Sigmoid colon (tissue), 7 donors: ENCODE data around the gene IL1RAPL1. TPM values are rescaled to one million over a fixed set of nuclear protein-coding genes. Genes with fewer than 3 reads are reported as not detected.

ENCODE experiments used
- DNase-seq: peaks from one replicate; pipeline ENCODE4 v3.0.0-alpha.2; 2019
- H3K27ac ChIP-seq, 4 donors: fragments of 200-600 bp; sonication (generic); one replicate each; pipeline ENCODE4 v1.5.1; 2016 to 2019; ENCODE audit warnings: mild to moderate bottlenecking in 1 of 4
- H3K27me3 ChIP-seq, 3 donors: fragments of 200-600 bp; sonication (generic); one replicate each; pipeline ENCODE4 v1.5.1; 2019; ENCODE audit warnings: mild to moderate bottlenecking in 1 of 3
- H3K36me3 ChIP-seq, 4 donors: fragments of 200-600 bp; sonication (generic); one replicate each; pipeline ENCODE4 v1.5.1; 2016 to 2019
- H3K4me1 ChIP-seq, 4 donors: fragments of 200-600 bp; sonication (generic); one replicate each; pipeline ENCODE4 v1.5.1; 2017 to 2019
- H3K4me3 ChIP-seq, 4 donors: fragments of 200-600 bp; sonication (generic); one replicate each; pipeline ENCODE4 v1.5.1; 2017 to 2019; ENCODE audit warnings: mild to moderate bottlenecking in 2 of 4, moderate library complexity in 1 of 4
- H3K9me3 ChIP-seq, 4 donors: fragments of 200-600 bp in 3 of 4; sonication (generic) in 3 of 4; one replicate each; pipeline versions ENCODE4 v1.5.1 to v1.6.1; 2013 to 2019
- CTCF ChIP-seq, 4 experiments: fragments of 450-650 bp in 3 of 4; fragments of 200-600 bp in 1 of 4; IDR thresholded peaks; one replicate each; pipeline ENCODE4 v1.5.1; 2016 to 2019; ENCODE audit warnings: antibody characterized with exemption in 4 of 4, mild to moderate bottlenecking in 3 of 4, moderate library complexity in 2 of 4
- EP300 ChIP-seq, 4 donors: sonication (generic); formaldehyde crosslinking; IDR thresholded peaks; one replicate each; pipeline ENCODE4 v1.6.1; 2017; ENCODE audit warnings: antibody characterized with exemption in 4 of 4
- POLR2A ChIP-seq, 2 donors: fragments of 450-650 bp; IDR thresholded peaks; one replicate each; pipeline ENCODE4 v1.6.1; 2016; ENCODE audit warnings: antibody characterized with exemption in 2 of 2, mild to moderate bottlenecking in 2 of 2, moderate library complexity in 2 of 2
- POLR2AphosphoS5 ChIP-seq, 4 donors: sonication (generic); formaldehyde crosslinking; IDR thresholded peaks; one replicate each; pipeline ENCODE4 v1.6.1; 2017; ENCODE audit warnings: antibody characterized with exemption in 4 of 4
- WGBS, 2 donors: extraction: QIAGEN DNeasy Blood & Tissue Kit; methylation state at CpG; one replicate each; pipeline ENCODE4 v1.1.7; 2013; 5-methylcytosine and 5-hydroxymethylcytosine counted together
- intact Hi-C: fragments of 100-400 bp; cut with DNase I; formaldehyde crosslinking; loops from one replicate; pipeline ENCODE4 v1.15.1; 2023
- polyA plus RNA-seq, 3 donors: library from polyadenylated mRNA; stranded (reverse); fragments of 200-250 nt; gene quantifications; one replicate each; pipeline ENCODE4 v1.2.3, GENCODE V29; 2013
- total RNA-seq, 4 donors: library from RNA; depleted of rRNA; stranded (reverse); fragments of >200 nt; gene quantifications; one replicate each; pipeline ENCODE4 v1.1.0, GENCODE V29; 2016
- donor health status: healthy with polysubstance abuse.
- donor health status: Bipolar disorder and iron deficiency.
- donor health status: healthy.

Gene IL1RAPL1
- total and polyA plus RNA-seq, 7 donors, result 0.07 to 2.5 (median 1.2) TPM; not detected in 2

GRCh38 chrX:28888416-28888815 is 301.2 kb downstream of the IL1RAPL1 start:
- intact Hi-C loops, result no loop called here
- WGBS, 2 donors, result 59 to 91% methylated on average over 1 of the region's 1 CpG
- Histone ChIP-seq H3K4me3 (no peak overlapping the region), H3K27me3 (no peaks in the 10 kb centered on the region), H3K27ac (no peak overlapping the region), H3K9me3 (no peaks in the 10 kb centered on the region), H3K4me1 (no peaks in the 10 kb centered on the region), H3K36me3 (no peaks in the 10 kb centered on the region)
- no peak for DNase-seq
- TF ChIP-seq POLR2A (IDR thresholded peaks at IDR 0.05), result no peak
- TF ChIP-seq CTCF (IDR thresholded peaks at IDR 0.05), result no peak
- no peak for TF ChIP-seq POLR2AphosphoS5 (IDR thresholded peaks at IDR 0.05)
- TF ChIP-seq EP300 (IDR thresholded peaks at IDR 0.05), result no peak

- H3K36me3 ChIP-seq, result no peaks in the 10 kb centered on the region
- H3K4me1 ChIP-seq, result no peaks in the 10 kb centered on the region
- no peaks in the 10 kb centered on the region for H3K9me3 ChIP-seq
- no peak for TF ChIP-seq POLR2AphosphoS5 (IDR thresholded peaks at IDR 0.05)
- TF ChIP-seq POLR2A (IDR thresholded peaks at IDR 0.05), result no peak
- no peak for TF ChIP-seq EP300 (IDR thresholded peaks at IDR 0.05)
- no peak overlapping the region for H3K4me3 ChIP-seq
- intact Hi-C loops, result no loop called here
- 66 to 79% methylated on average over 8 of the region's 8 CpGs for WGBS, 2 donors
- DNase-seq, result no peak
- H3K27ac ChIP-seq, result no peak overlapping the region
- no peaks in the 10 kb centered on the region for H3K27me3 ChIP-seq
Measured at GRCh38 chrX:28889591-28890090, 302.4 kb downstream of the IL1RAPL1 start.

GRCh38 chrX:28901637-28902036 is 314.4 kb downstream of the IL1RAPL1 start:
- WGBS, 2 donors, result 70 to 81% methylated on average over 3 of the region's 3 CpGs
- TF ChIP-seq POLR2AphosphoS5 (IDR thresholded peaks at IDR 0.05) (no peak), CTCF (IDR thresholded peaks at IDR 0.05) (no peak), EP300 (IDR thresholded peaks at IDR 0.05) (no peak), POLR2A (IDR thresholded peaks at IDR 0.05) (no peak)
- Histone ChIP-seq H3K9me3 (no peaks in the 10 kb centered on the region), H3K4me3 (no peak overlapping the region), H3K27me3 (no peaks in the 10 kb centered on the region), H3K27ac (no peak overlapping the region), H3K4me1 (peaks cover 0 to 3% (median 0%) of the 10 kb centered on the region in 4 donors), H3K36me3 (no peaks in the 10 kb centered on the region)
- no peak for DNase-seq
- intact Hi-C loops, result no loop called here

GRCh38 chrX:28910487-28910886 is 323.2 kb downstream of the IL1RAPL1 start:
- Histone ChIP-seq H3K4me3 (no peak overlapping the region), H3K27ac (no peak overlapping the region), H3K4me1 (no peaks in the 10 kb centered on the region), H3K9me3 (no peaks in the 10 kb centered on the region), H3K27me3 (no peaks in the 10 kb centered on the region), H3K36me3 (no peaks in the 10 kb centered on the region)
- 22 to 40% methylated on average over 2 of the region's 2 CpGs for WGBS, 2 donors
- TF ChIP-seq POLR2A (IDR thresholded peaks at IDR 0.05), result no peak
- TF ChIP-seq CTCF (IDR thresholded peaks at IDR 0.05), result no peak
- TF ChIP-seq POLR2AphosphoS5 (IDR thresholded peaks at IDR 0.05), result no peak
- TF ChIP-seq EP300 (IDR thresholded peaks at IDR 0.05), result no peak
- intact Hi-C loops, result no loop called here
- no peak for DNase-seq

GRCh38 chrX:28920153-28920943 is 333.1 kb downstream of the IL1RAPL1 start:
- Histone ChIP-seq H3K36me3 (no peaks in the 10 kb centered on the region), H3K4me1 (no peaks in the 10 kb centered on the region), H3K27ac (no peak overlapping the region), H3K9me3 (no peaks in the 10 kb centered on the region), H3K27me3 (no peaks in the 10 kb centered on the region), H3K4me3 (no peak overlapping the region)
- TF ChIP-seq POLR2AphosphoS5 (IDR thresholded peaks at IDR 0.05) (no peak), POLR2A (IDR thresholded peaks at IDR 0.05) (no peak), EP300 (IDR thresholded peaks at IDR 0.05) (no peak), CTCF (IDR thresholded peaks at IDR 0.05) (no peak)
- 28 to 50% methylated on average over 5 of the region's 5 CpGs for WGBS, 2 donors
- no peak for DNase-seq
- intact Hi-C loops, result no loop called here
